Stimulated activated memory B cell treated with anti-CD40 and anti-IgM and Interleukin-4, amounts not matched to agents 10 μg/mL and 1 μg/mL and 100 μg/mL, for 72 hours (primary cell): ENCODE data around the gene LNP1.
"Not testable (repeated sequence)": the region's sequence is repeated elsewhere in the genome, so short reads cannot be mapped to it uniquely, and the experiment has no call there.

Experiments used
- ATAC-seq: fragments of 150-1000 bp; cut with Tn5 transposase; 2 replicates; pipeline ENCODE4 v1.10.0; 2021
- H3K27ac Mint-ChIP-seq: one replicate; pipeline ENCODE4 v1.8.0; 2022; ENCODE audit warnings: mild to moderate bottlenecking, mixed read lengths
- H3K27me3 Mint-ChIP-seq: one replicate; pipeline ENCODE4 v1.8.0; 2022; ENCODE audit warnings: mixed read lengths
- H3K36me3 Mint-ChIP-seq: one replicate; pipeline ENCODE4 v1.8.0; 2022; ENCODE audit warnings: mixed read lengths
- H3K4me1 Mint-ChIP-seq: one replicate; pipeline ENCODE4 v1.8.0; 2022; ENCODE audit warnings: mixed read lengths
- H3K4me3 Mint-ChIP-seq: one replicate; pipeline ENCODE4 v1.8.0; 2022; ENCODE audit warnings: mild to moderate bottlenecking, moderate library complexity, mixed read lengths
- H3K9me3 Mint-ChIP-seq: one replicate; pipeline ENCODE4 v1.8.0; 2022; ENCODE audit warnings: mixed read lengths

Gene LNP1

DNA sequence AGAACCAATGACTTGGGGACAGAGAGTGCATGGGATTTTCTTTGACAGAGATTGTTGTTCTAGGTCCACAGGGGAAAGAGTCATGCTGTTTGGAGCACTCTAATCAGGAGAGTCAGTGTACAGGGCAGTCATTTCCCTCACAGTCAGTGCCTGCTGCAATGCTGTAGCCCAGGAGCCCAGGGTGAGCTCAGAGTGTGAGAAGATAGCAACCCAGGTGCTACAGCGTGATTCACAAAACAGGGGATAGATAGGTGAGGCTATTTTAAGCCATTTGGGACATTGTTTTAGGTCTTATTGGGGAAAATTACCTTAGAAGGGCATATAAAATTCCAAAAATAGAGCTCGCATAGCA is 37.3 kb downstream of the LNP1 start:
- no peak for ATAC-seq
- H3K9me3 Mint-ChIP-seq = no peaks in the 10 kb centered on the region
- no peaks in the 10 kb centered on the region for H3K27me3 Mint-ChIP-seq
- H3K36me3 Mint-ChIP-seq = no peaks in the 10 kb centered on the region
- no peak overlapping the region for H3K27ac Mint-ChIP-seq
- H3K4me1 Mint-ChIP-seq = no peaks in the 10 kb centered on the region
- no peak overlapping the region for H3K4me3 Mint-ChIP-seq

DNA sequence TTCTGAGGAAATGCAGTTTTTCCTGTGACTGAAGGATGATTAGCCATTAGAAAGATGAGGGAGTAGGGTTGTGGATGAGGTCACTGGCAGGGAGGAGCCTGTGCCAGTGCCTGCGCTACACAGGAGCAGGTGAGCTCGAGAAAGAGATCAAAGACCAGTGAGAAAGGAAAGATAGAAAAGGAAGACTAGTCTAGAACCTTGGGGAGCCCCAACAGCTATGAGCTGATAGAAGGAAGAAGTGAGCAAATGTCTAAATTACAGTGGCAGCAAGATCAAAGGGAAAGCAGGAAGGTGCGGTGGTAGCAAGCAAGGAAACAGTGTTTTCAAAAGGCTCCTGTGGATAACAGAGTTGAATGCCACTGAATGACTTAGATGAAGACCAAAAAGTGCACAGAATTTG is 39.6 kb downstream of the LNP1 start:
- no peak overlapping the region for H3K27ac Mint-ChIP-seq
- H3K36me3 Mint-ChIP-seq = peaks cover 4% of the 10 kb centered on the region
- no peaks in the 10 kb centered on the region for H3K27me3 Mint-ChIP-seq
- ATAC-seq = no peak
- no peaks in the 10 kb centered on the region for H3K4me1 Mint-ChIP-seq
- no peaks in the 10 kb centered on the region for H3K9me3 Mint-ChIP-seq
- no peak overlapping the region for H3K4me3 Mint-ChIP-seq

DNA sequence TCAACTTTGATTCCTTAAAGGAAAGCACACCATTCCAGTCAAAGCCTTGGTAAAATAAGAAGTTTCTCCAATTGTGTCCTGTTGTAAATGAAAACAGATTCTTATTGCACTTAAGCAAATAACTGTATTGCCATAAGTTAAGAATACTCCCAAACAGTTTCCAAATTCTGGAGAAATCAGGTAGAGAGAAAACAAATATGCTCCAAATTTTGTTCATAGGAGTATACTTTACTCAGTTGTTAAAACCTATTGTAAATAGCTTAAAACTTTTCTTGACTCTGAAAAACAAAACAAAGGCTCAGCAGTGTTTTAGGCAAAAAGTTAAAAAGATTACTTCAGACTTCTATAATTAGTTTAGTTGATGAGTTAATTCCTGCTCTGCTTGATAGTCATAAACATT is 42.4 kb downstream of the LNP1 start:
- H3K4me1 Mint-ChIP-seq = no peaks in the 10 kb centered on the region
- no peak overlapping the region for H3K27ac Mint-ChIP-seq
- no peak overlapping the region for H3K4me3 Mint-ChIP-seq
- no peaks in the 10 kb centered on the region for H3K27me3 Mint-ChIP-seq
- peaks cover 3% of the 10 kb centered on the region for H3K9me3 Mint-ChIP-seq
- no peak for ATAC-seq
- peaks cover 4% of the 10 kb centered on the region for H3K36me3 Mint-ChIP-seq

DNA sequence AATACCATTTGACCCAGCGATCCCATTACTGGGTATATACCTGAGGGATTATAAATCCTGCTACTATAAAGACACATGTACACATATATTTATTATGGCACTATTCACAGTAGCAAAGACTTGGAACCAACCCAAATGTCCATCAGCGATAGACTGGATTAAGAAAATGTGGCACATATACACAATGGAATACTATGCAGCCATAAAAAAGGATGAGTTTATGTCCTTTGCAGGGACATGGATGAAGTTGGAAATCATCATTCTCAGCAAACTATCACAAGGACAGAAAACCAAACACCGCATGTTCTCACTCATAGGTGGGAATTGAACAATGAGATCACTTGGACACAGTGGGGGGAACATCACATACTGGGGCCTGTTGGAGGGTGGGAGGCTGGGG is 45.7 kb downstream of the LNP1 start:
- not testable (repeated sequence) for H3K36me3 Mint-ChIP-seq, H3K9me3 Mint-ChIP-seq, ATAC-seq, H3K27me3 Mint-ChIP-seq, H3K4me1 Mint-ChIP-seq, H3K4me3 Mint-ChIP-seq, H3K27ac Mint-ChIP-seq

DNA sequence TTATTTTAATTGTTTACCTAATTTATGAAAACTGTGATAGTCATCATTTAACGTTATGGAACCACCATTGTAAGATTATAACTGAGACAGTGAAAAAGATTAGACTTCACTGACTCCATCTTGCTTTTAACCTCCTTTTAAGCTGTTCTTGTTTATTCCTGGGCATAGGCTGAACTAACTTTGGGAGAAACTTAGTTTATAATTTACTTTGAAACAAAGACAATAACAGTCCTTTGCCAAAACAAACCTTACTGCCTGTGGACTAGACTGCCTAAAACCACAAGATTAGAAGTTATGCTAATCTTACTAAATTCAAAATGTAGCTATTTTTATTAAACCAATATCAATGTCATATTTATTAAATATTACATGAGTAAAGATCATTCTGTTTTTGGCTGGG is 46.7 kb downstream of the LNP1 start:
- no peak overlapping the region for H3K4me3 Mint-ChIP-seq
- no peak overlapping the region for H3K27ac Mint-ChIP-seq
- H3K36me3 Mint-ChIP-seq = peaks cover 4% of the 10 kb centered on the region
- H3K9me3 Mint-ChIP-seq = peaks cover 3% of the 10 kb centered on the region
- H3K27me3 Mint-ChIP-seq = no peaks in the 10 kb centered on the region
- H3K4me1 Mint-ChIP-seq = no peaks in the 10 kb centered on the region
- no peak for ATAC-seq

DNA sequence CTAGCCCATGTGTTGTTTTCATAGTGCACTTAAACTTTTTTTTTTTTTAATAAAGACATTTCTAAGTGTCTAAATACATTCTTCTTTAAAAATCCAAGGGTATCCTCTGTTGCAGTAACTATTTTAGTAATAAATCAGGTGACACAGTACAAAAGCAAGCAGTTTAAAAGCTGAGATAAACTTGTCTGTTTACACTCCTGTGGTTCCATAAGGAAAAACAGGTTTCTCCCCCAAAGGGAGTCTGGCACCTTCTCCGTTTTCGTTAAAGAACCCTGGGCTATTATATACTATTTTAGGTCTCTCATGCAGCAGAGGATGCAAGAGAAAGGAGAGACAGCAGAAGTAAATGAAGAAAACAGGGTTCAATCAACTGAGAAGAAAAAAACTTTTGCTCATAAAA is 47.9 kb downstream of the LNP1 start:
- H3K36me3 Mint-ChIP-seq = peaks cover 4% of the 10 kb centered on the region
- H3K27me3 Mint-ChIP-seq = no peaks in the 10 kb centered on the region
- no peak overlapping the region for H3K4me3 Mint-ChIP-seq
- H3K4me1 Mint-ChIP-seq = no peaks in the 10 kb centered on the region
- ATAC-seq = no peak
- peaks cover 3% of the 10 kb centered on the region for H3K9me3 Mint-ChIP-seq
- no peak overlapping the region for H3K27ac Mint-ChIP-seq

DNA sequence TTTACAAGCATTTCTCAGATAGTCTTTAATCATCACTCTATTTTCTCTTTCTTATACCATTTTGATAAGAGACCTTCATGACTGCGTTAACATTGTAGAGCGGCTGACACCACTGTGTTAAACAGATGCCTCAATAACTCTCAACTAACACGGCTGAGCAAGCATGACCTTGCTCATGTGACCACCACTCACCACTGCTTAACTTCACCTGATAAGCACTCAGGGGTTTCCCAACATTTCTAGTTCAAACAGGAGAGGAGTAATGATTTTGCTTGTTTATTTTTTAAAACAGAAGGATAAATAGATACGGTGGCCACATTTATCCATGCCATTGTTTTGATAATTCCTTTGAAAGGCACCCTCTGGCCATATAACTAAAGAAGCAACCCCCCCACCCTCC is 53.3 kb downstream of the LNP1 start:
- H3K4me3 Mint-ChIP-seq = no peak overlapping the region
- H3K36me3 Mint-ChIP-seq = no peaks in the 10 kb centered on the region
- H3K4me1 Mint-ChIP-seq = no peaks in the 10 kb centered on the region
- ATAC-seq = no peak
- no peak overlapping the region for H3K27ac Mint-ChIP-seq
- no peaks in the 10 kb centered on the region for H3K9me3 Mint-ChIP-seq
- no peaks in the 10 kb centered on the region for H3K27me3 Mint-ChIP-seq

DNA sequence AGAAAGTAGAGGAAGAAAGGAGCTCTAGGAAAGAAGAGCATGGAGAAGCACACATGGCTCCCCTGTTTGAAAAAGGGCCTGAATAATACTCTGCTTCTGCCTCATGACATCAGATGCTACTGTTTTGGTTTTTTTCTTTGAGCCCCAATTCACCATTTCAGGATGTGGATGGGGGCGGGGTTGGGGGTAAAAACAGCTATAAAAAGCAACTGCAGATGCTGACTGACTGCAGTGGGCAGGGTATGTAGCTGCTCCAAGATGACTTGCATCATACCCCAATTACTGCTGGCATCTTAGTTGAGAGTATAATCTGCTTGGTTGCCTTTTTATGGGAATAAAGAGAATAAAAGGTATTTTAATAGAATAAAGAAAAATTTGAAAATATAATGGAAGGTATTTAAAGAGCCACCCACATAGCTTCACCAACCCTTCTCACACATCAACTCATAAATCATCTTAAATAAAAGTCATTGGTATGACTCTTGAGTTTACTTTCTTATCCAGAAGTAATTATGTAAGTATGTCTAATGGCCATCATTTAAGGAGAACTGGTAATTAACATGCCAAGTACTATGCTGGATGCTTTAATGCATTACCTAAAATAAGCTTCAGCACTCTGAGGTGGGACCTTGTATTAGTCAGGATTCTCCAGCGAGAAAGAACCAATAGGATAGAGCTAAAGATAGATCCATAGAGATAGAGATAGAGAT is 54.7 kb downstream of the LNP1 start:
- no peak overlapping the region for H3K27ac Mint-ChIP-seq
- no peaks in the 10 kb centered on the region for H3K27me3 Mint-ChIP-seq
- no peak overlapping the region for H3K4me3 Mint-ChIP-seq
- no peak for ATAC-seq
- no peaks in the 10 kb centered on the region for H3K9me3 Mint-ChIP-seq
- H3K36me3 Mint-ChIP-seq = no peaks in the 10 kb centered on the region
- H3K4me1 Mint-ChIP-seq = no peaks in the 10 kb centered on the region

DNA sequence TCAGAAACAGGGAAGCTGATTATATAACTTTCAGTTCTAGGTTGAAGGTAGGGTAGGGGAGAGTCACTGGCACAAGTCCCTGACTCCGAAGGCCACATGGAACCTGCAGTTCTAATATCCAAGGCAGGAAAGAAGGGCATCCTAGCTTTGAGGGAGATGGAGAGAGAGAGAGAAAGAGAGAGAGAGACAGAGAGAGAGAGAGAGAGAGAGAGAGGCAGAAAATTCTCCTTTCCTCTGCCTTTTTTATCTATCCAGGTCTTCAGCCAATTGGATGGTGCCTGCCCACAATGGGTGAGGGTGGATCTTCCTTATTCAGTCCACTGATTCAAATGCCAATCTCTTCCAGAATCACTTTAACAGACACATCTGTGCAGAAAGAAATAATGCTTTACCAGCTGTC is 55.4 kb downstream of the LNP1 start:
- Mint-ChIP-seq H3K27ac (no peak overlapping the region), H3K36me3 (no peaks in the 10 kb centered on the region), H3K9me3 (no peaks in the 10 kb centered on the region), H3K27me3 (no peaks in the 10 kb centered on the region), H3K4me3 (no peak overlapping the region), H3K4me1 (no peaks in the 10 kb centered on the region)
- ATAC-seq = no peak

DNA sequence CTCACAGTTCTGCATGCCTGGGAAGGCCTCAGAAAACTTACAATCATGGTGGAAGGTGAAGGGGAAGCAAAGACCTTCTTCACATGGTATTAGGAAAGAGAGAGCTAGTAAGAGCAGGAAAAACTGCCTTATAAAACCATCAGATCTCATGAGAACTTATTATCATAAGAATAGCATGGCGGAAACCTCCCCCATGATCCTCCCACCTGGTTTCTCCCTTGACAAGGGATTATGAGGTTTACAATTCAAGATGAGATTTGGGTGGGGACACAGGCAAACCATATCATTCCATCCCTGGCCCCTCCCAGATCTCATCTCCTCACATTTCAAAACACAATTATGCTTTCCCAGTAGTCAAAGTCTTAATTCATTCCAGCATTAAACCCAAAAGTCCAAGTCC is 56.5 kb downstream of the LNP1 start:
- no peak overlapping the region for H3K27ac Mint-ChIP-seq
- no peaks in the 10 kb centered on the region for H3K9me3 Mint-ChIP-seq
- no peaks in the 10 kb centered on the region for H3K27me3 Mint-ChIP-seq
- H3K36me3 Mint-ChIP-seq = no peaks in the 10 kb centered on the region
- no peaks in the 10 kb centered on the region for H3K4me1 Mint-ChIP-seq
- ATAC-seq = no peak
- no peak overlapping the region for H3K4me3 Mint-ChIP-seq

DNA sequence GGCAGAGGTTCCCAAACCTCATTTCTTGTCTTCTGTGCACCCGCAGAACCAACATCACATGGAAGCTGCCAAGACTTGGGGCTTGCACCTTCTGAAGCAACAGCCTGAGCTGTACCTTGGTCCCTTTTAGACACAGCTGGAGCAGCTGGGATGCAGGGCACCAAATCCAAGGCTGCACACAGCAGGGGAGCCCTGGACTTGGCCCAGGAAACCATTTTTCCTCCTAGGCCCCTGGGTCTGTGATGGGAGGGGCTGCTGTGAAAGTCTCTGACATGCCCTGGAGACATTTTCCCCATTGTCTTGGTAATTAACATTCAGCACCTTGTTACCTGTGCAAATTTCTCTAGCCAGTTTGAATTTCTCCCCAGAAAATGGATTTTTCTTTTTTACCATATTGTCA is 57.5 kb downstream of the LNP1 start:
- Mint-ChIP-seq H3K27me3 (no peaks in the 10 kb centered on the region), H3K36me3 (no peaks in the 10 kb centered on the region), H3K4me1 (no peaks in the 10 kb centered on the region), H3K27ac (no peak overlapping the region), H3K4me3 (no peak overlapping the region), H3K9me3 (no peaks in the 10 kb centered on the region)
- no peak for ATAC-seq

DNA sequence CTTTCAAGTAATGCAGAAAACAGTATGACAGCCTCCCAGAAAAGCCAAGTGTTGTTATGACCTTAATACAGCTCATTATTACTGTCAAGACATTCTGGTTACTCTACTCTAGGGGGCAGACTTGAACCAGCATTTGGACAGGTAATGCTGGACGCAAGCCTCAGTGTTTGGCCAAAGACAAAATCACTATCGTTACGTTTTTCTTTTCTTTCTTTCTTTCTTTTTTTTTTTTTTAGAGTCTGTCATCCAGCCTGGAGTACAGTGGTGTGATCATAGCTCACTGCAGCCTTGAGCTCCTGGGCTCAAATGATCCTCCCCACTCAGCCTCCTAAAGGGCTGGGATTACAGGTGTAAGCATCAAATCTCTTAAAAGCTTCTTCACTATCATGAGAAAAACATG is 61.7 kb downstream of the LNP1 start:
- Mint-ChIP-seq H3K36me3 (no peaks in the 10 kb centered on the region), H3K27me3 (no peaks in the 10 kb centered on the region), H3K27ac (no peak overlapping the region), H3K4me3 (no peak overlapping the region), H3K4me1 (peaks cover 11% of the 10 kb centered on the region), H3K9me3 (peaks cover 2% of the 10 kb centered on the region)
- ATAC-seq = peak; percentile 74

DNA sequence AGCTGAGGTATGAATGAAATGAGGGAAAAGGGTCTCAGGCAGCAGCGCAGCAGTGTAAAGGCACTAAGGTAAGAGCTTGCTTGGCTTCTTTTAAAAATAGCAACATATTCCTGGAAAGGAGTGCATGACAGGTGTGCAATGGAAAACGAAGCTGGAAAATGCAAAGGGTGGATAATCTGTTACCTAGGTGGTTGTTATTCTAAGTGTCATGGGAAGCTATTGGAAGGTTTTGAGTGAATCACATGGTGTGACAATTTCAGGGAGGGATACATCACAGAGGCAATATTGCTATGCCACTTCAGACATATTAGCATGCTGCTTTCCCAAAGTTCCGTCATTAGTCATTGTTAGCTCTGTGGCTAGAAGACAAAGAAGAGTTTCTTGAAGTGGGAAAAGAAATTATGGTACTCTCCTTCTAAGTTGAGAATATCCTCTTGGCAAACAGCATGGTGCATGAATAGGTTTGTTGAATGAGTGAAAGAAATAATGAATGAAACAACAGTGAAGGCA is 62.4 kb downstream of the LNP1 start:
- no peak overlapping the region for H3K4me3 Mint-ChIP-seq
- H3K27ac Mint-ChIP-seq = no peak overlapping the region
- peaks cover 11% of the 10 kb centered on the region for H3K4me1 Mint-ChIP-seq
- no peak for ATAC-seq
- H3K36me3 Mint-ChIP-seq = no peaks in the 10 kb centered on the region
- no peaks in the 10 kb centered on the region for H3K27me3 Mint-ChIP-seq
- peaks cover 2% of the 10 kb centered on the region for H3K9me3 Mint-ChIP-seq

DNA sequence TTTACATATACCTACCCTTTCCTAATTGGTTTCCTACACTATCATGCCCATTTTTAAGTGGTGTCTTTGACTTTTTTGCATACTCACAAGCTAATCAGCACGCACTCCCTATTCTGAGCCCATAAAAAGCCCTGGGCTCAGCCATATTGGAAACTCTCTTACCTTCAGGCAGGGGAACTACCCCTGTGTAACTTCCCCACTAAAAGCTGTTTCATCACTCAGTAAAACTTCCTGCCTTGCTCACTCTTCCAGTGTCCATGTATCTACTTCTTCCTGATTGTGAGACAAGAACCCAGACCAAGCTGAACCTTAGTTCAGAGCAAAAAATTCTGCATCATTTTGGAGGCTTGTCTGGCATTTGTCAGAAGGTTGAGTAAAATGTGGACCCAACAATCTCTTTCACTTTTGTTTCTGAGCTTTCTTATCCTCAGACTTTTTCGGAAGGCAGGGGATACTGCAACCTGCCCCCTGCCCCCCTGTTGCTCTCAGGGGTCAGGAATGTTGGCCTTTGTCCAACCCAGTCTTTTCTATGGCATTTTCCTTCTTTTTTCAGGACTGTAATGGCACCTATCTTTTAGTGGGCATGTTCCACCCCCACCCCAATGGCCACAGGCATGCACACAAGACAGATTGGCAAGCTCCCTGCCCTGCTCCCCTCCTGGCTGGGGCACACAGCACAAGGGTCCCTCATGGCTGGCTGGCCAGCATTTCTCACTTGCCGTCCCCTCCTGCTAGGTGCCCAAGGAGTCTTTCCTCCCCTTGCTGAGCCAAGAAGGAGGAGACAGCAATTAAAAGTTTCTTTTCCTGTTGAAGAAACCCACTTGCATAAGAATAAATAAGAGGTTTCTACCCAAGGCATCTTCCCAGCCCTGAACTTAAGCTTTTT is 64.8 kb downstream of the LNP1 start:
- Mint-ChIP-seq H3K4me1 (peaks cover 11% of the 10 kb centered on the region), H3K4me3 (no peak overlapping the region), H3K27me3 (no peaks in the 10 kb centered on the region), H3K9me3 (peaks cover 9% of the 10 kb centered on the region), H3K27ac (peak overlapping the region; percentile 23), H3K36me3 (no peaks in the 10 kb centered on the region)
- no peak for ATAC-seq

DNA sequence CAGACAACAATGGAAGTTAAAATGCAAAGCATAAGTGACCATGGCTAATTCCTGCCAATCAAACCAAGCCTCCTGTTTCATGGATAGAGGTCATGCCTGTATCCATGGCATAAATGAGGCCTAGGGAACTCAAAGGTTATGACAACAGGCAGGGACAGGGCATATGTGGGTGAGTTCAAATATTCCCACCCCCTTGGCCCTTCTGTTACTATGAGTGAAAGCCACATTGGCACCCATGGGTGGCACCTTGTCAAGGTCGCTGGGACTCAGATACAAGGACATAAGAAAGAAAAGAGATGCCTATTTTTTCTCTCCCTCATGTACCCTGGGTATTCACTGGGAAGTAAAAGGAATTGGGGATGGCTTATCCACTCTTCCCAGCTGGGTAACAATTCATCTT is 65.8 kb downstream of the LNP1 start:
- H3K27ac Mint-ChIP-seq = no peak overlapping the region
- no peaks in the 10 kb centered on the region for H3K36me3 Mint-ChIP-seq
- no peak overlapping the region for H3K4me3 Mint-ChIP-seq
- H3K9me3 Mint-ChIP-seq = peaks cover 9% of the 10 kb centered on the region
- no peaks in the 10 kb centered on the region for H3K27me3 Mint-ChIP-seq
- no peak for ATAC-seq
- peaks cover 11% of the 10 kb centered on the region for H3K4me1 Mint-ChIP-seq

DNA sequence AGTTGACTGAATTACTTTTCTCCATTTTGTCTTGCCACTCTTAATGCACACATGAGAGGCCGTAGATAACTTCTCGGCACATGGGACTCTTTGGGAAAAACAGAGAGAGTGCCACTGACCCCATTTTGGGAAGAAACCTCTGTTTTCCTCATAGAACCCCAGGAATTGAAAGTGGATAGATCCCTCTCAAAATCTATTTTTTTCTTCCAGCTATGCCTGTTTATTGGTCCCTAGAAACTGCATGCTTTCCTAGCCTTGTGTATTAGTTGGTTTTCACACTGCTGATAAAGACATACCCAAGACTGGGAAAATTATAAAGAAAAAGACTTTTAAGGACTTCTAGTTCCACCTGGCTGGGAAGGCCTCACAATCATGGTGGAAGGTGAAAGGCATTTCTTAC is 67.3 kb downstream of the LNP1 start:
- peaks cover 11% of the 10 kb centered on the region for H3K4me1 Mint-ChIP-seq
- no peak for ATAC-seq
- H3K9me3 Mint-ChIP-seq = peaks cover 9% of the 10 kb centered on the region
- no peak overlapping the region for H3K4me3 Mint-ChIP-seq
- H3K36me3 Mint-ChIP-seq = no peaks in the 10 kb centered on the region
- no peak overlapping the region for H3K27ac Mint-ChIP-seq
- no peaks in the 10 kb centered on the region for H3K27me3 Mint-ChIP-seq
